GM12873 (cell line): ENCODE data around the gene TAS1R2.

Experiments
- TF ChIP-seq, protein P1 (sequence below): IDR thresholded peaks from 2 replicates; pipeline ENCODE4 v1.5.1; 2012; ENCODE audit warnings: low read depth, mild to moderate bottlenecking, moderate library complexity, low read length, control low read depth; ENCODE audit not compliant: insufficient read depth; ENCODE audit errors: missing control alignments

The TAS1R2 gene

DNA sequence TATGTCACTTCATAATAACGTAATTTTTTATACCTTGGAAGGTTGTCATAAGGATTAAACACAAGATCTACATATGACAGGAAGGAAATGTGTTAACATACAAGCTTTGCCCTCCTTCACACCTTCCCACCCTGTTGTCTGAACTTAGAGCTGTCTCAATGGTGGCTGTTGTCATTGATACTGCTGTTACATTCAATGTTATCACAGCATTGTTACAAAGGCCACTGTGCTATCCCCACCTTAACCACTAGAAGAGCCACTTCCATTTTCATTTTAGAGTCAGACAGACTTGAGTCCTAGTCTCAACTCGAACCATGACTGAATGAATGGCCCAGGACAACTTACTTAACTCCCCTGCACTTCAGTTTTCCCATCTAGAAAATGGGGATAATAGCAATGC, 31.2 kb downstream of the TAS1R2 start:
- TF ChIP-seq, protein P1, sequence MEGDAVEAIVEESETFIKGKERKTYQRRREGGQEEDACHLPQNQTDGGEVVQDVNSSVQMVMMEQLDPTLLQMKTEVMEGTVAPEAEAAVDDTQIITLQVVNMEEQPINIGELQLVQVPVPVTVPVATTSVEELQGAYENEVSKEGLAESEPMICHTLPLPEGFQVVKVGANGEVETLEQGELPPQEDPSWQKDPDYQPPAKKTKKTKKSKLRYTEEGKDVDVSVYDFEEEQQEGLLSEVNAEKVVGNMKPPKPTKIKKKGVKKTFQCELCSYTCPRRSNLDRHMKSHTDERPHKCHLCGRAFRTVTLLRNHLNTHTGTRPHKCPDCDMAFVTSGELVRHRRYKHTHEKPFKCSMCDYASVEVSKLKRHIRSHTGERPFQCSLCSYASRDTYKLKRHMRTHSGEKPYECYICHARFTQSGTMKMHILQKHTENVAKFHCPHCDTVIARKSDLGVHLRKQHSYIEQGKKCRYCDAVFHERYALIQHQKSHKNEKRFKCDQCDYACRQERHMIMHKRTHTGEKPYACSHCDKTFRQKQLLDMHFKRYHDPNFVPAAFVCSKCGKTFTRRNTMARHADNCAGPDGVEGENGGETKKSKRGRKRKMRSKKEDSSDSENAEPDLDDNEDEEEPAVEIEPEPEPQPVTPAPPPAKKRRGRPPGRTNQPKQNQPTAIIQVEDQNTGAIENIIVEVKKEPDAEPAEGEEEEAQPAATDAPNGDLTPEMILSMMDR: peak; percentile 17

- TF ChIP-seq, protein P1: no peak
Observed at GRCh38 chr1:18823438-18823837, 36.0 kb downstream of the TAS1R2 start.

DNA sequence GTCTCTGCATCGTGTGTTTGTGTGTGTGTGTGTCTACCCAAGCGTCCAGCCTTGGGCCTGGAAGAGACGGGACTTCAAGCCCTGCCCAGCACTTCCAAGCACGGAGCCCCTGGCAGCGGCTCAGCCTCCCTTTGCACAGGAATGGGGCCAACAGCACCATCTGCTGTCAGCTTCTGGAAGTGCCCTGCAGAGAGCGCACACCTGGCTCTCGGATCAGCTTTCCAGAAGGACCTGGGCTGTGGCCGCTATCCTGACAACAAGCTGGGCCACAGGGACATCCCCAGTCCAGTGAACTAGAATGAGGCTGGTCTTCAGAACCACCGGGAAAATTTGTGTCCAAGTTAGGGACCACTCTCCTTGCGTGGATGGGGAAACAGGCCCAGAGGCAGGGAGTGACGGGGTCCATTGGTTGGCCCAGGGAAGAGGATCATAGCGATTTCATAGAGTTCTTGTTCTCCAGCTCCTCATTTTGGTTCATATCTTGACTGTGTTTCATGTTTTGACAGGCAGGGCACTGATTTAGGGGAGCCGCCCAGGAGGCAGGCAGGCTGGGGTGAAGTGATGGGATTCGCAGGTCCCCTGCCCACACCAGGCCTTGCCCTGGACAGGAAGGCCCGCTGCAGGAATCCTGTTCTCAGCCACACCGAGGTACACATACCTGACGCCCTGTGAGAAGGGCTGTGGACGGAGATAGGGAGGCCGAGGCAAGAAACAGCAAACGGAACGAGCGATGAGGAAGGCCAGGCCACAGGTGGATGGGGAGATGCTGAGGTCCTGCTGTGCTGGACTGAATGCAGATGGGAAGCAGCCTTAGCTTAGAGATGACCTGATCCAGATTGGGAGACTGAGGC, 38.4 kb downstream of the TAS1R2 start:
- TF ChIP-seq, protein P1: peak; percentile 96

GRCh38 chr1:18819986-18820790, 39.3 kb downstream of the TAS1R2 start:
- TF ChIP-seq, protein P1: no peak

DNA sequence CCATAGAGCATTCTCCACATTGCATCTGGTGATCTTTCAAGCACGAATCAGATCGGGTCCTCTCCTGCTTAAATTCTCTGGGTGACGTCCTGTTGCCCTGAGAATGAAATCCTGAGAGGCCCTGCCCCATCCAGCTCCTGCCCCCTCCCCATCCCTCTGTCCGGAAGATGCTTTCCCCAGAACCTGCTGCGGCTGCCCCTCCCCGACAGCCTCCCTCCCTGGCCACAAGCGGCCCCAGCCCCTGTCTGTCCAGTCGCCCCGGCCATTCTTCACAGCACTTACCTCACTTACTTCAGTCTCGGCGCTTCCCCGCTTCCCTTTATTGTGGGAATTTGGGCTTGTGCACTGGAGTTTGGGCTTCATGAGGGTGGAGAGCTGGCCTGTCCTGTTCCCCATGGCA, 40.3 kb downstream of the TAS1R2 start:
- TF ChIP-seq, protein P1: no peak

GRCh38 chr1:18817795-18818435, 41.5 kb downstream of the TAS1R2 start:
- TF ChIP-seq, protein P1: no peak

- TF ChIP-seq, protein P1: no peak
Observed at GRCh38 chr1:18817316-18817715, 42.1 kb downstream of the TAS1R2 start.
